HG03558 (cell line): ENCODE results near the gene TRIM40.
"Not testable (repeated sequence)": the region's sequence is repeated elsewhere in the genome, so short reads cannot be mapped to it uniquely, and the experiment has no call there.

ENCODE experiments used
- ATAC-seq: cut with Tn5 transposase; IDR thresholded peaks from one replicate; pipeline ENCODE4 v1.9.1; 2021; ENCODE audit warnings: moderate number of reproducible peaks; ENCODE audit not compliant: unreplicated experiment; ENCODE audit errors: extremely low read depth

TRIM40 gene

DNA sequence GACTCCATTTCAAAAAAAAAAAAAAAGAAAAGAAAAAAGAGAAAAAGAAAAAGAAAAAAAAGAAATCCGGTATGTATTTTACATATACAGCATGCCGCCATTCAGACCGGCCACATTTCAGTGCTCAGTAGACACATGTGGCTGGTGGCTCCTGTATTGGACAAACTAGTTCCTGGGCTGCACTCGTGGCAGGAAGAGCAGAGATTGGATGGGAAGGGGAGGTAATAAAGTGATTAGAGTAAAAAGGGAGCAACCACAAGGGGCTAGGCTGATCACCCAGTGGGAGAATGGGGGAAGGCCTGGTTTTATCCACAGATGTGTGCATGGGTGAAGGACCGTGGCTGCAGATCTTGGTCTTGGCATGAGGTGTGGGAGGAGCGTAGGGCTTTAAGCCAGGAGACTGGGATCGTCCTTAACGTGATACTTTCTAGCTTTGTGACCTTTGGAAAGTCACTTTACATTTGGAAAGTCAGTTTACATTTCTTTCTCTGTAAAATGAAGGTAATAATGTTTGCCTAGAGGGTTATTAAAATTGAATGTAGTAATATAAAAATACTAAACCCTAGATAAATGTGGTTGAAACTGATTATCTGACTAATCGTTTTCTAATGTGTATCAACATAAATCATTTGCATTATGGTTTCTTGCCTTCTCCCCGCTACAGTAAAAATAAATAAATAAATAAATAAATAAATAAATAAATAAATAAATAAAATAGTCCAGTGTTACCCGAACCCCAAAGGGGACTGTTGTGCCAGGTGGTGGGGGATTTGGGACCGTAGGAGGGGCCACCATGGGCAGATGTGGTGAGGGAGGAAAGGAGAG lies 26.5 kb downstream of the TRIM40 start:
- no peak for ATAC-seq

GRCh38 chr6:30163090-30163917 lies 27.4 kb downstream of the TRIM40 start, which contains the start of gene TRIM15:
TRIM15 (plus strand) TSS chr6:30163546; CDS start chr6:30163685, 139 bp downstream.
- no peak for ATAC-seq

DNA sequence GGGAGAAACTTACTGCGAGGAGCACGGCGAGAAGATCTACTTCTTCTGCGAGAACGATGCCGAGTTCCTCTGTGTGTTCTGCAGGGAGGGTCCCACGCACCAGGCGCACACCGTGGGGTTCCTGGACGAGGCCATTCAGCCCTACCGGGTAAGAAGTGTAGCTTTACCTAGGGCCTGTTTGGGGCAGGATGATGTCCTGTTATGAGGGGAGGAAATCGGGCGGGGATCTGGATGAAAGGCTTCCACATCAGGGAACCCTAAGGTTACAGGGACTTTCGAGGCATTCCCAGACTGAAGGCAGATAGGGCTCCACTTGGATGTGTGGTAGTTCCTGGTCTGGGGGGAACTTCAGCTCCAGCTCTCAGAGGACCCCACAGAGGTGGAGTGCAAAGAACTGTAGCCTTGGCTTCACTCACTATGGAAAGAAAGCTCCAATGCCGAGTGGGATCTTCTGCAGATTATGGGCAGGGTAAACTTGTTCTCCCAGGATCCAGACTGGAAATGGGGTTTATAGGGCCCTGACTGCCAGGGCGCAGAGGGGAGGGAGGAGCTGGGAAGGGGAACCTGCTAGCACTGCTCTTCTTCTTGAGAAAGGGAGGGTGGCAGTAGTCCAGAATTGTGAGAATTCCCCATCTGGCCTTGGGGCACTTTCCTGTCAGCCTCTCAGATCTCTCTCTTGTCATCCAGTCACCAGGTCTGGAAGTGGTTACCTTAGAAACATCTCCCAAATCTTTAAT lies 28.1 kb downstream of the TRIM40 start:
- ATAC-seq: no peak

- no peak for ATAC-seq
Measured at GRCh38 chr6:30164714-30165113, 28.8 kb downstream of the TRIM40 start.

- ATAC-seq: not testable (repeated sequence)
Measured at GRCh38 chr6:30165238-30165637, 29.3 kb downstream of the TRIM40 start.

- no peak for ATAC-seq
Measured at GRCh38 chr6:30167101-30167500, 31.2 kb downstream of the TRIM40 start.

GRCh38 chr6:30168741-30169140 lies 32.8 kb downstream of the TRIM40 start:
- ATAC-seq: no peak

DNA sequence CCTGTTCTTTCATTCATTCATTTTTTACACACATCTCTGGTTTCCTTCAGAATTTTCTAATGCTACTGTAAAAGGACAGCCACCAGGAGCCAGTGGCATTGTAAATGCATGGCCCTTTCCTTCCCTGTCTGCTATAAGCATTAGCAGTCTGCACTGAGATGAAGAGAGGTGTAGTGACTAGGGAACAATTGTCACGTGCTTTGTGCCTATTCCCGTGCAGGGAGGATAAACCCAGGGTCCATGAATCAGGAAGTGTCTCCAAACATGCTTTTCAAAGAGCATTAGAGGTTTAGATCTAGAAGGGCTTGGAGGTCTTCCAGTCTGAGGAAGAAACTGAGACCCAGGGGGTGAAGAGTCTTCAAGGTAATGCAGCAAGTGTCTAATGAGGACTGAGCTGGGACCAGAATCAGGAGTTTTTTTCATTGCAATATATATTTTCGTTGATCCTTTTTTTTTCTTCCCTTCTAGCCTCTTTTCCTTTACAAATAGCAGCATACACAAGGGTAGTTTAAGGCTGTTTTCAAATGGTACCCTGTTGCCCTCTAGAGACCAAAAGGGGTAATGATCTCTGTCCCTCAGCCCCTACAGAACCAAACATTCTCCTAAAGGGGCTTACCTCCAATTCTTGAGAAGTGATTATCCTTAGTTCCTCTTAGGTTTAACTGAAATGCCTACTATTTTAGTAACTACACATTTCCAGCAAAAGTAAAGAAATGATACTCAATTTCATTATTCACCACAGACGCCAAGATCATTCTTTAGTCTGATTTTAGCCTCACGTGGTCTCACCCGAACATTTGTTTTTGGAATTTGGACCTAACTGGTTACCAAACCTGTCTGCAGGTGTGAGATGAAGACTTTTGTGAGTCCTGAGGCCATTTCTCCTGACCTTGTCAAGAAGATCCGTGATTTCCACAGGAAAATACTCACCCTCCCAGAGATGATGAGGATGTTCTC lies 34.0 kb downstream of the TRIM40 start:
- no peak for ATAC-seq

GRCh38 chr6:30171677-30172471 lies 35.9 kb downstream of the TRIM40 start:
- ATAC-seq: no peak

DNA sequence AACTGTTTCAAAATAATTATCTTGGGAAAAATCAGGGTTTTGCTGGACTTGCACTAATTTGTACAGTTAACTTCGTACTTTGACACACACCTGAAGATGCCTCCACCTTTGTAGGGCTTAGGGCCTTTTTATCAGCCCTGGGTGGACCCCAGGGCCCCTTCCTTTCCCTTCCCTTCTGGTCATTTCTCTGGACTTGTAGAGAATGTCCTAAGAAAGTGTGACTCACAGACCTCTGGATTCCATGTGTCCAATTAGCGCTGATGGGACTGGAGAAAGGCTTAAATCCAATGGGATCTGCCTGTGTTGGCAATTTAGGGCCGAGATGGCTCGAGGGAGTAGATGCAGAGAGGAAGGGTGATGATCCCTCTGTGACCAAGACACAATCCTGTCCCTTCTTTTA lies 36.7 kb downstream of the TRIM40 start:
- ATAC-seq: no peak

GRCh38 chr6:30175765-30176164 lies 39.8 kb downstream of the TRIM40 start:
- ATAC-seq: no peak

DNA sequence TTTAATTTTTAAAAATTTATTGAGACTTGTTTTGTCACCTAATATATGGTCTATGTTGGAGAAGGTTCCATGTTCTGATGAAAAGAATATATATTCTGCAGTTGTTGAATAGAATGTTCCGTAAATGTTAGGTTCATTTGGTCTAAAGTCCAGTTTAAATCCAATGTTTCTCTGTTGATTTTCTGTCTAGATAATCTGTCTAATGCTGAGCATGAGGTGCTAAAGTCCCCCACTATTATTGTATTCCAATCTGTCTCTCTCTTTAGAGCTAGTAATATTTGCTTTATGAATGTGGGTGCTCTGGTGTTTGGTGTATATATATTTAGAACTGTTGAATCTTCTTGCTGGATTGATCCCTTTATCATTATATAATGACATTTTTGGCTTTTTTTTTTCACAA lies 42.9 kb downstream of the TRIM40 start:
- ATAC-seq: no peak

DNA sequence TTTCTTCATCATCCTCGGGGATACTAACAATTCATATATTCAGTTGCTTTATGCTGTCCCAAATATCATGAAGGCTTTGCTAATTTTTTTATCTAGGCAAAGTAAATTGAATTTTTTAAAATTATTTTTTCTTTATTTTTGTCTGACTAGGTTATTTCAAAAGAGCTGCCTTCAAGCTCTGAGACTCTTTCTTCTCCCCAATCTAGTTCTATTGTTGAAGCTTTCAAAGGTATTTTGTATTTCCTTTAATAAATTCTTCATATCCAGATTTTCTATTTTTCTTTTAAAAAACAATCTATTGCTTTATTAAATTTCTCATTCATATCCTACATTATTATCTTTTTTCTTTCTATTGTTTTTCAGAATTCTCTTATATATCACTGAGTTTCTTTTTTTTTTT lies 44.2 kb downstream of the TRIM40 start:
- no peak for ATAC-seq

GRCh38 chr6:30184417-30185031 lies 48.6 kb downstream of the TRIM40 start:
- no peak for ATAC-seq

DNA sequence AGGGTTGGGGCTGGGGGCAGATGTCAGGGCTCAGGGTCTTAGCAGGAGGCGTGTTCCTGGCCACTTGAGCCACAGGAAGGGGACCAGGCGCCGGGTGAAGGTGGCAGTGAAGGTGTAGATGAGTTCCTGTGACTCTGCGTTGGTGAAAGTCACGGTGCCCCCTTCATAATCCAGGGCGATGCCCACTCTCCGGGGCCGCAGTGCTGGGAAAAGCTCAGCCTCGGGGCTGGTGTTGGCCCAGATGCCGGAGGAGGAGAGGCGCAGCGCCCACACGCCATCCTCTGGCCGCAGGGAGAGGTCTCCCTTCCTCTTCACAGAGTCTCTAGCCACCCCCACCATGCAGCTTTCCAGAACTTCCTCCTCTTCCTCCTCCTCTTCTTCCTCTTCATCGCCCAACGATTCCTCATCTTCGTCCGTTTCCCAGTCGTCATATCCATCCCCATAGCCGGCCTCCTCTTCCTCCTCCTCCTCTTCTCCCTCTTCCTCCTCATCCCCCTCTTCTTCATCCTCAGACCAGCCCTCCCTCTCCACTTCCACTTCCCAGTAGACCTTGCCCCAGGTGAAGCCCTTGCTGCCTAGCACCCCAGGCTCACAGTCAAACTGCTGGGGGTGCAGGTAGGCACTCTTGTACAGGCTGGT lies 50.0 kb downstream of the TRIM40 start:
- ATAC-seq: no peak

GRCh38 chr6:30188541-30188940 lies 52.6 kb downstream of the TRIM40 start:
- ATAC-seq: no peak

DNA sequence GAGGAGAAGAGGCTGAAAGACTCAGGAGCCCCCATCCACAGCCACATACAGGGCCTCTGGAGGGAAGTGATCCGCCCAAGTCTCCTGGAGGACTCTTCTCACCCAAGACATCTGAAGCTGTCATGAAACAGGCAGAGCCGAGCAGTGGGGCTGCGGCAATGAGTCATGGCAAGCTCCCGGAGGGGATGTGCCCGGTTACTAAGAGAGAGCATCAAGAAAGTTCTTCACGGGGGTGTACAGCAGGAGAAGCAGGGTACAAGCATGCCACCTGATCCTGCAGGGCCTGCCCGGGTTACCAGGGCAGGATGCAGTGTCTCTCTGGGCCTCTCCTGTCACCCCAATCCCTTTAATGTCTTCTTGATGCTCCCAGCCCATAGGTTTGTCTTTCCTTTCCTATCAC lies 56.1 kb downstream of the TRIM40 start:
- ATAC-seq: no peak
